Activated T-cell treated with anti-CD3 and anti-CD28 coated beads for 48 hours (primary cell): ENCODE data around the gene DYRK1A.
A peak's percentile ranks its signal among the peaks of the same experiment; 100 is the strongest.

Source experiments
- DNase-seq: peaks from one replicate; pipeline ENCODE4 v3.0.0-alpha.2; 2020; ENCODE audit warnings: low read depth

Gene DYRK1A

GRCh38 chr21:37365517-37366481 is 774 bp upstream of the DYRK1A start:
- peak; percentile 56 for DNase-seq

- DNase-seq = peak; percentile 31
Observed at GRCh38 chr21:37367336-37367702, 746 bp downstream of the DYRK1A start.

DNA sequence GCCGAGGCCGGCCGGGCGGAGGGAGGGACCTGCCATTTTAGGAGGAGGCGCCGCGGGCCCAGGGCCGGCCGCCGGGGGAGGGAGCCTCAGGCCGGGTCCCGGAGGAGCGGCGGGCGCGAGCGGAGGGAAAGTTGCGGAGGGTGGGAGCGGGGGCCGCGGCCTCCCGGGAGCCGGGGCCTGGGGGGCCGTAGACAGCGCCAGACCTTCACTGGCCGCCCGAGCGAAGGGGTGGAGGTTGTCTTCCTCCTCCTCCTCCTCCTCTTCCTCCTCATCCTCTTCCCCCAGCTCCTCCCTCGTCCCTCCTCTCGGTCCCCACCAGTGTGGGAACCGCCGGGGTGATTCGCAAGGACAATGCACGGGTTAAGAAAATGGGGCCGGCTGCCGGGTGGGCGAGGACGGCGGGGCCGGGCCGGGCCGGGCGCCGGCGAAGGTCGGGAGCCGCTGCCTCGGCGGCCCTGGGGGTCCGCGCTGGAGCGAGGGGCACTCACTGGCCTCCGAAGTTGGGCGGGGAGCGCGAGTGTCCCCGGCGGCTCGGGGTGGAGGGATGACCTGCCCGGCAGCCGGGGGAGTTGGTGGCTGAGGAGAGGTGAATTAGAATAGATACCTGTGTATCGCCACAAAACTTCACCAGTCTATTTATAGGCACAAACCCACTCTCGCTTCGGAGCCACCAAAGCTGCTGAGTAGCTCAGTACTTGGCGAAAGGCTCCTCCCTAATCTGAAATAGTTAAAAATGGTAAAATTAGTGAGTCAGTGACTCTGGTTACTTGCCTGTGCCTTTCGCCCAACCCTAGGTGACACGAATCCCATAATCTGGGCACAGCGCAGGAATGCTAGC is 1.3 kb downstream of the DYRK1A start:
- peak; percentile 21 for DNase-seq

DNA sequence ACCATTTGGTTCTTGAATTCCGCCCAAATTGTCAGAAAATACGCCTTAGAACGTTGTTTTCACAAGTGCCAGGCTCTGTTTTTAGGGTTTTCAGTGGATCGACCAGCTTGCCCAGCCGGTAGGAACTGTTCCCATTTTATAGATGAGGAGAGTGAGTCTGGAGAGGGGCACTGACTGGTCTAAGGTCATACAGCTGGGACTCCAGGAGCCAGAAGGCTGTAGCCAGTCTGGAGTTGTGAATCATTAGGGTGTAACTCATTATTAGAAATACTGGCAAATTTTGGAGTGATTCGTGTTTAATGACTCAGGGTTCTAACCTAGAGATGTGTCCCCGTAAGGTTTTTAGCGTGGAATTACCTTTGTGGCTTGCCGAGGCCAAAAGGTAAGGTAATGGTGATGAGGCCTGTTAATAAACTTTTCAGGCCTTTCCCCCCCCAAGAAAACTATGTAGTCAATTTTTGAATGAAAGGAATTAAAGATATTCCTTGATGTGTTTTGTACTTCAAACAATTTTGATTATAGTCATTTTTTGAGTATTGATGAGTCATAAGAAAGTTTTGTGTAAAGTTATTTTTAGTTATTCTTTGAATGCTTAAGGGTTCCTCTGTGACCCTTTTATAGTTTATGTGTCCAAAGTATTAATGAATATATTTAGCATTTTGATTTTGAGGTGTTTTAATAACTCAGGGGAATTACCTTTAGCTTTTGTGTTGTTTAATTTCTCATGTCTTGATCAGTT is 2.1 kb downstream of the DYRK1A start:
- DNase-seq = no peak

GRCh38 chr21:37369307-37369854 is 2.8 kb downstream of the DYRK1A start:
- DNase-seq = no peak

DNA sequence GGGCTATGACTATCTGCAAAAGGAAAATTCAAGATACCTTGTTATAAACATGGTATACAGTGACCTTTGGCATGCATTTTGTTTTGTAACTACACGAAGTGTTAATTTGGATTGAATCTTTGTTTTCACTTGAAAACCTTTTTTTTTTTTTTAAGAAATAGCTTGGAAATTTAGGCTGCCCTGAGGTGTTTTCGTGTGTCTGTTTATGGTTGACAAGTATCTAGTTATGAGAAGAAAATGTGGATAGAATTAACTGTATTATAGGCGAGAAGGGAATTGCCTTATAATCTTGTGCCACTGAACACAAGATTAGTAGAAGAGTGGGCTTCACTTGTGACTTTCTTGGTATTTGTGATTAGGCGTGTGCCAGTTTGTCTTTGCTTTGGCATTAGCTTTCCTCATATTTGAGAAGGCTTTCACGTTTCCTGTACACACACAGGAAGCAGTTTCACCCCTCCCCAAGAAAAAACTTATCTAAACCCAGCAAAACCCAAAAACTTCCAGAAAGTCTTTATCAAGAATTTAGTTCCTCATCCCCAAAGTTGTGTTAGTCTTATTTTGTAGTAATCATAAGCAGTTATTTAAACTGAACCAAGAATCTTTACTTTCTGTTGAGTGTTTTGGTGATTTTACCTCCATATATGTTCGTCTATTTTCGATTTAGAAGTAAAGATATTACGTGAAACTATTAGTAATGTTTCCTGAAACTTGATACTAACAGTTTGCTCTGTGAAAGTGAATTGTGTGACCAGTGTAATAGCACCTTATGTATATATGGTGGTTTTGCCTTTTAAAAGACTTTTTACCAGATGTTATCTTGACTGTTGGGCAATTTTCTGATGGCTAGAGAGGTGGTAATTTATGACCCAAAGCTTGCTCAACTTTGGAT is 3.8 kb downstream of the DYRK1A start:
- no peak for DNase-seq

DNA sequence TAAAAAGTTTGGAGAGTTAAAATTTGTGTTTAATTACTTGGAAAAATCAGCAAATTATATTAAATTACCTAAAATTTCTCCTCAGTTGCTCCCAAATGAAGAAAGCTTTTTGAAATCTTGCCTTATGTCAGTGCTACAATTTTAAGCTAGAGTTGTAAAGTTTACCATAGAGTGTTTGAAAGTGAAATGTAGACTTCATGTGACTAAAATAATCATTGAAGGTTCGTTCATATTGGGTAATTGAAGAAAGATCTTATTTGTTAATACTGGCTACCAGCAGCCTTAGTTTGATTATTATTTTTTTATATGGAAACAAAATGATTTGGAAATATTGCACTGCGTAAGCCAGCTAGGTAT is 4.4 kb downstream of the DYRK1A start:
- DNase-seq = no peak

- no peak for DNase-seq
Observed at GRCh38 chr21:37372127-37372731, 5.7 kb downstream of the DYRK1A start.

DNA sequence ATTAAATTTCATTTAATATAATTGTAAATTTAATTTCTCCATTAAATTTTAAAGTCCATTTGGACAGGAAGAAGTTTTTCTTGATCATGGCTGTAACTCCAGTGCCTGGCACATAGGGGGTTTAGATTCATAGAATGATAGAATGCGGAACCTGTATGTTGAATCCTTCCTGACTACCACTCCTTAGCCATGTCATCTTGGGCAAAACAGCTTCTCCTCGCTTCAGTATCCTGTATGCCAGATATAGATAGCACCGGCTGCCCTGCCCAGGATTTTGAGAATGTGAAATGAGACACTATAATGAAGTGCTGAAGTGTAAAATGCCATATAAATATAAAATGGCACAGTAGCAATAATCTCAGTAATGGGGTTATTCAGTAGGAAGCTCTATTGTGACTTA is 6.4 kb downstream of the DYRK1A start:
- no peak for DNase-seq

DNA sequence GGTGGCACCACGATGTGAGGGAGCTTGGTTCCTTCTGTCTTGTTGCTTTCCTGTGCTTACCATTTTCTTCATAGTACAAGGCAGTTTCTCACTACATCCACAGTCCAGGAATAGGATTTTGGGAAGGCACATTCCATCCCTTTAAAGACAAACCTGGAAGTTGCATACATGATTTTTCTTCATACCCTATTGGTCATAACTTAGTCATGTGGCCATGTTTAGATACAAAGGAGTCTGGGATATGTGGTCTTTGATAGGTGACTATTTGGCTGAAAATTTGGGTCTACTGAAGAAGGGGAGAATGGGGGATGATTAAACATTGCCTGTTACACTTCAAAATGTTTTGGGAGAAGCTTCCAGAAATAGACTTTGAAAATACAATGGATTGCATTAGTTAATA is 7.0 kb downstream of the DYRK1A start:
- no peak for DNase-seq

- DNase-seq = no peak
Observed at GRCh38 chr21:37374027-37374426, 7.5 kb downstream of the DYRK1A start.

DNA sequence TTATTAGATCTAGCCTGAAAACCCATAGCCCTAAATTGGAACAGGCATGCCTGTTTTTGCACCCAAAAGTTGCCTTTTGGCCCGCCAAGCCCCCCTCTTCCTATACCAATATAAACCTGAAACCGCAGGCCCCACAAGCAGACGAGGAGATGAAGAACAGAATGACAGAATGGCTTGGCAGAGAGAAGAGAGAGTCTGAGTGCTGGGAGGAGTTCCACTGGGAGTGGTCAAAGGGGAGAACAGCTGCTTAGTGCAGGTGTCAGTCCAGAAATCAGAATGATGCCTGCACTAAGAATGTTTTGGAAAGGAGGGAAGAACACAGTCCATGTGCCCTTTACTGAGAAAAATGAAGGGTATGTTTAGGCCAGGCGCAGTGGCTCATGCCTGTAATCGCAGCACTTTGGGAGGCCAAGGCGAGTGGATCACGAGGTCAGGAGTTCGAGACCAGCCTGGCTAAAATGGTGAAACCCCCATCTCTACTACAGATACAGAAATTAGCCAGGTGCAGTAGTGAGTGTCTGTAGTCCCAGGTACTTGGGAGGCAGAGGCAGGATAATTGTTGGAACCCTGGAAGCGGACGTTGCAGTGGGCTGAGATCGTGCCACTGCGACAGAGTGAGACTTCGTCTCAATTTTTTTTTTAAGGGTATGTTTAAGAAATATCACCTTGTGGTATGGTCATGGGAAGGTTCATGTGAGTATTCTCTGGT is 9.4 kb downstream of the DYRK1A start:
- DNase-seq = no peak

GRCh38 chr21:37378700-37379139 is 12.1 kb downstream of the DYRK1A start:
- no peak for DNase-seq

GRCh38 chr21:37380349-37381323 is 14.1 kb downstream of the DYRK1A start:
- DNase-seq = no peak

GRCh38 chr21:37381883-37382585 is 15.5 kb downstream of the DYRK1A start:
- no peak for DNase-seq

GRCh38 chr21:37383086-37383485 is 16.5 kb downstream of the DYRK1A start:
- DNase-seq = no peak

DNA sequence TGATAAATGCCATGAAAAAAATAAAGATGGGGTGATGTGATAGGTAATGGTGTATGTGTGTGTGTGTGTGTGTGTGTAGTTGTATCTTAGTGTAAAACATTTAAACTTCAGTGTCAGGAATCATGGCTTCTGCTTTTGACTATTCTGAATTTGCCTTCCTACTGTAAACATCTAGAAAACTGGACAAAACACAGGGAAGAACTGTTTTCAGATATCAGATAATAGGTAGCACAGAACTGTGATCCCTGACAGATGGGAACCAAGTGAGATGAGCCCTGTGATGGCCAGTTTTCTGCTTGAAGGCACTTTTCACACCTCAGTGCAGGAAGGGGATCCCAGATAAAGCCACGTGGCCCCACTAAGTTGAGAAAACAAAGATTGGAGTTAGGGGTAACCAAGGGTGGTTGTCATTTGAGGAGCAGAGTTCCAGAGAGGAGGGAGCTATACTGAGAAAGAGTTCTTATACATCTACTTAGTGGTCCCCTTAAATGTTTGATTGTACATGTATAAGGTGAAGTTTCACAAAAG is 17.3 kb downstream of the DYRK1A start:
- DNase-seq = no peak

DNA sequence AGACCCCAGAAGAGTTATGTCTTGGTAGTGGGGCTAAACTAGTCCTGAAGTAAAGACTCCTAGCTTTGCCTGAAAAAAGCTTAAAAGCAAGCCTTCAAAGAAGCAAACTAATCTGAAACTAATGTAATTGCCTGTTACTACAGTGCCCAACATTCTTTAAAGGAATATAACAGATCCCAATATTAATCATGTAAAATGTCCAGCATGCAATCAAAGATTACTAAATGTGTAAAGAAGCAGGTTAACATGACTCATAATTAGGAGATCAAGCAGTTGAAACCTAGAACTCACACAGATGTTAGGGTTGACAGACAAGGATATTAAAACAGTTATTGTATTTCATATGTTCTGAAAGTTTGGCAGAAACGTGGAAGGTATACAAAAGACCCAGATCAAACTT is 17.8 kb downstream of the DYRK1A start:
- DNase-seq = no peak
